ENCODE measurements around the gene C14orf132.
A peak's percentile ranks its signal among the peaks of the same experiment; 100 is the strongest.

C14orf132 gene

DNA sequence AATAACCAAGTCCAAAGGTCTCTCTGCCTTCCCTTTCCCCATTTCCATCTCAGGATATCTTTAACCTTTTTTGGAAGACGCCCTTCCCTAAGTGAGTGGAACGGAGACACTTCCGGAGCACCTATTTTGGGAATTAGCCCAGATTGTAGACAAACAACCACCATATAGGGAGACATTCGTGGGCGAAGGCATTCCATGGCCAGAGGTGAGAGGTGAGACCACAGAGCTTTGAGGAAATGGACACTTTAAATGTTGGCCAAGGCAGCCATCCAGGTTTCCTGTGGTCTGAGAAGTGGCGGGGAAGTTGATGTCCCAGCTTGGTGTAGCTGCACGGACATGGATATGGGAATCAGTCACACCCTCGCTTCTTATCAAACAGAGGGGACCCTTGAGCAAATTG lies 96.1 kb downstream of the C14orf132 start:
- DNase-seq (ENCODE audit: low read depth), result peak; percentile 15
- TF ChIP-seq, protein P1, sequence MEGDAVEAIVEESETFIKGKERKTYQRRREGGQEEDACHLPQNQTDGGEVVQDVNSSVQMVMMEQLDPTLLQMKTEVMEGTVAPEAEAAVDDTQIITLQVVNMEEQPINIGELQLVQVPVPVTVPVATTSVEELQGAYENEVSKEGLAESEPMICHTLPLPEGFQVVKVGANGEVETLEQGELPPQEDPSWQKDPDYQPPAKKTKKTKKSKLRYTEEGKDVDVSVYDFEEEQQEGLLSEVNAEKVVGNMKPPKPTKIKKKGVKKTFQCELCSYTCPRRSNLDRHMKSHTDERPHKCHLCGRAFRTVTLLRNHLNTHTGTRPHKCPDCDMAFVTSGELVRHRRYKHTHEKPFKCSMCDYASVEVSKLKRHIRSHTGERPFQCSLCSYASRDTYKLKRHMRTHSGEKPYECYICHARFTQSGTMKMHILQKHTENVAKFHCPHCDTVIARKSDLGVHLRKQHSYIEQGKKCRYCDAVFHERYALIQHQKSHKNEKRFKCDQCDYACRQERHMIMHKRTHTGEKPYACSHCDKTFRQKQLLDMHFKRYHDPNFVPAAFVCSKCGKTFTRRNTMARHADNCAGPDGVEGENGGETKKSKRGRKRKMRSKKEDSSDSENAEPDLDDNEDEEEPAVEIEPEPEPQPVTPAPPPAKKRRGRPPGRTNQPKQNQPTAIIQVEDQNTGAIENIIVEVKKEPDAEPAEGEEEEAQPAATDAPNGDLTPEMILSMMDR (IDR thresholded peaks at IDR 0.05; ENCODE audit: low read depth, low read length, missing control alignments), result no peak
- in situ Hi-C loops (cut with HindIII; ENCODE audit: low sequenced_read_pairs), result no loop called here
- H3K4me3 ChIP-seq (ENCODE audit: low read depth, low read length), result no peak overlapping the region

- in situ Hi-C loops (cut with HindIII; ENCODE audit: low sequenced_read_pairs), result no loop called here
- no peak overlapping the region for H3K4me3 ChIP-seq (ENCODE audit: low read depth, low read length)
- TF ChIP-seq, protein P1 (IDR thresholded peaks at IDR 0.05; ENCODE audit: low read depth, low read length, missing control alignments), result no peak
- DNase-seq (ENCODE audit: low read depth), result peak; percentile 42
Measured at GRCh38 chr14:96136371-96137005, 97.3 kb downstream of the C14orf132 start.

- no peak overlapping the region for H3K4me3 ChIP-seq (ENCODE audit: low read depth, low read length)
- no peak for DNase-seq (ENCODE audit: low read depth)
- TF ChIP-seq, protein P1 (IDR thresholded peaks at IDR 0.05; ENCODE audit: low read depth, low read length, missing control alignments), result no peak
- in situ Hi-C loops (cut with HindIII; ENCODE audit: low sequenced_read_pairs), result no loop called here
Measured at GRCh38 chr14:96138241-96138640, 99.1 kb downstream of the C14orf132 start.

DNA sequence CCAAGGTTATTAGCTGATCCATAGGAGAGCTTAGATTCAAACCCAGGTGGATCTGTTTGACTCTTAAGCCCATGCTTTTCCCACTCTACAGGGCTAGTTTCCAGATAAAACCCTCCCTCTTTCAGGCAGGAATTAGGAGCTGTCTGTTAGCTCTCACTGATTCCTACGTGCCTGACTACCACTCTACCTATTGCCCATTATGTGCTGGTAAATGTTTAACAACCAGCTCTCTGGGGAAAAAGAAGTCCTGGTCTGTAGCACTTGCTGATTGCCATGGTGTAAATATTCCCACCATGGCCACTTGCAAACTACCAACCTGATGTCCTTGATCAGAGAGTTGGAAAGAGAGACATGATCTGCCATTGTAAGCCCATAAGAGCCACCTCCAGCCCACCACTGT lies 100.0 kb downstream of the C14orf132 start:
- no peak for DNase-seq (ENCODE audit: low read depth)
- in situ Hi-C loops (cut with HindIII; ENCODE audit: low sequenced_read_pairs), result no loop called here
- H3K4me3 ChIP-seq (ENCODE audit: low read depth, low read length), result no peak overlapping the region
- TF ChIP-seq, protein P1 (IDR thresholded peaks at IDR 0.05; ENCODE audit: low read depth, low read length, missing control alignments), result no peak

GRCh38 chr14:96139879-96140278 lies 100.7 kb downstream of the C14orf132 start:
- no peak overlapping the region for H3K4me3 ChIP-seq (ENCODE audit: low read depth, low read length)
- TF ChIP-seq, protein P1 (IDR thresholded peaks at IDR 0.05; ENCODE audit: low read depth, low read length, missing control alignments), result no peak
- in situ Hi-C loops (cut with HindIII; ENCODE audit: low sequenced_read_pairs), result no loop called here
- DNase-seq (ENCODE audit: low read depth), result no peak

DNA sequence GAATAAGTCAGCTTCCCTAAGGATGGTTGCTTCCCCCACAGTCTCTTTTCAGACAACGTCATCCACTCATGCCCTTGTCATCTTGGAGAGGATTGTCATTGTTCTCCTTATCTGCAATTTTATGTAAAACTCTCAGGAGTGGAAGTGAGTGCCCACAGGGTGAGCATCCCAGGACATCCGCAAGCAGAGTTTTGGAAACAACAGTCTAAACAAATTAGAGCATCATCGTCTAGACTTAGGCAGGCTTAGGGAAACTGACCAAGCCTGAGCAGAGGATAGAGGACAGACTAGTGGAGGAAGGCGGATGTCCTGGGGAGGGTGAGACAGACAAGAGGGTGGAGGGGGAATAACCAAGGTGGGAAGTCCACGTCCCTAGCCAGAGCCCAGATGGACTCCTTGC lies 101.8 kb downstream of the C14orf132 start:
- TF ChIP-seq, protein P1 (IDR thresholded peaks at IDR 0.05; ENCODE audit: low read depth, low read length, missing control alignments), result no peak
- no peak for DNase-seq (ENCODE audit: low read depth)
- no peak overlapping the region for H3K4me3 ChIP-seq (ENCODE audit: low read depth, low read length)
- in situ Hi-C loops (cut with HindIII; ENCODE audit: low sequenced_read_pairs), result no loop called here

All from astrocyte of the cerebellum (primary cell).